Astrocyte of the hippocampus (primary cell): ENCODE measurements around the gene CCL3.
"Not testable (repeated sequence)": the region's sequence is repeated elsewhere in the genome, so short reads cannot be mapped to it uniquely, and the experiment has no call there.

ENCODE experiments used
- DNase-seq: peaks from one replicate; pipeline ENCODE4 v3.0.0; 2011; ENCODE audit warnings: low read depth, low spot score

CCL3 gene

GRCh38 chr17:36089888-36090836 is at the start of gene CCL3:
TSS of gene CCL3 (minus strand) at chr17:36090143. CDS start at chr17:36090058, 85 bp downstream.
- DNase-seq: no peak

GRCh38 chr17:36136439-36136838 is 46.5 kb upstream of the CCL3 start:
- DNase-seq: no peak

GRCh38 chr17:36136036-36136435 is 46.1 kb upstream of the CCL3 start:
- DNase-seq: no peak

- no peak for DNase-seq
Measured at GRCh38 chr17:36135465-36135864, 45.5 kb upstream of the CCL3 start.

DNA sequence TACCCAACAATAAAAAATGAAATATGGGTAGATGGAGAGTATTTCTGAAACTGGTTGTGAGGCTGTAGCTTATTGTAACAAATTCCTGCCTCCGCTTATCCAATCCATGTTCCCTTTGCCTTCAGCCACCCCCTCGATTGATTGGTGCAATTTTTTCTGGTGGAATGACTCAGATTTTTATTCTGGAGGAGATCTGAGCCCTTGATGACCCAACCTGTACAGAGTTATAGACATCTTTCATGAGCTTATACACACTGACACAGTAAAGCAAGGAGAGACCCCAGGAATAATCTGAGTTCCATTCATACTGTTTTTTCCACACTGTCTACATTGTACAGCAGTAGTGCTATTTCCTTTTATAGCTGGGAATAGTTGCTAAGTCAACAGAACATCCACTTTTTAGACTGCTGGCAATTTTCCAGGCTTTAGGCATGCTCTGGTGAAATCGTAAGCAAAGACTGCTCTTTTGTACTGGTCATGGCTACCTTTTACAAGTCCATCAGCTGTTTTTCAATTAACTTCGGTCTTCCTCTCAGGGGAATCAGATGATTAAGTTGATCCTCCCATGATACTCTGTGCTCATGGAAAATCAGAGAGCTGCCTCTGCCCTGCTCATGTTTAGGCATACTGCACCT is 43.8 kb upstream of the CCL3 start:
- peak; percentile 50 for DNase-seq

DNA sequence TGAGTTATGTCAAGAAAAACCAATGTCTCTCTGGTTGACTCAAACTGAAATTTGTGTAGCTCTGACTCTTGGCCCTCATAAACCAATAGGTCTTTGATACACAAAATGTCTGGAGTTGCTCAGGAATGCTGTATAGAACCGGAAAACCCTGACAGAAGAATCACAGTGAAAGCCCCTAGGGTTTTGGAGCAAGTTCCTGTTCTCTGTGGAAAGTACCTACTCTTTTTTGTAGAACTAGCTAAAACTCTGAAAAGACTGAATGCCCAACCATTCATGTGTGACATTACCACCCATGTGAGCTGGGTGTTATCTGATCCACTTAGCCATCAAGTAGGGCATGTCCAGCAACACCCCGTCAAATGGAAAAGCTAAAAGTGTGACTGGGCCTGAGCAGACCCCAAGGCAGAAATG is 42.5 kb upstream of the CCL3 start:
- DNase-seq: no peak

DNA sequence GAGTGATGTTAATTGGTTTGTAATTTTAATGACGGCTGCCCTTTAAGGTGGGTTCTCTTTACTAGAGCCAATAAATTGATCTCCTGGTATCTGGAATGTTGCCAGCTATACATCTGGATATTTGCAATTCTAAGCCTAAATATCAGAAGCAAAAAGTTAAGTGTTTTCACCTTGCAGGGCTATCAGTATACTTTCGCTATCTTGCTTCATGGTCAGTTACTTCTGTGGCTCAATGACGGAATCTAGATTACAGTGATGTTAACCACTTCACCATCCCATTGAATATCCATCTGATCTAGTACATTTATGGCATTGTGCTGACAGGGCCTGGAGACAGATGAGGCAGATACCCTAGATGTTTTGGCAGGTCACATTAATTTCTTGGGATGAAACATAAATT is 42.0 kb upstream of the CCL3 start:
- no peak for DNase-seq

DNA sequence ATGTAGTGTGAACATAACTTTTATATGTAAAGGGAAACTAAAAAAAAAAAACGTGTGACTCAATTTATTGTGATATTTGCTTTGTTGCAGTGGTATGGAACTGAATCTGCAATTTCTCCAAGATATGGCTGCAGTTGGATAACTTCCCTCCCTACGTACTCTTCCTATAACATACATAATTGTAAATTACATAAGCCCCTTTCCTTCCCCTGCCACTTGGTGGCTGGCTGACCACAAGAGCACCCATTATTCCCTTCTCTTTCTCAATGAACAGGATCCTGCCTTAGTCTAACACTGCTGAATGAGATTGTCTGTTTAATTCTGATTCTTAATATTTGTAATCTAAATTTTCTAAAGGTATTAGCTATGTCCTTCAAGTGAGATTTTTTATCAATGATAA is 41.5 kb upstream of the CCL3 start:
- DNase-seq: no peak

DNA sequence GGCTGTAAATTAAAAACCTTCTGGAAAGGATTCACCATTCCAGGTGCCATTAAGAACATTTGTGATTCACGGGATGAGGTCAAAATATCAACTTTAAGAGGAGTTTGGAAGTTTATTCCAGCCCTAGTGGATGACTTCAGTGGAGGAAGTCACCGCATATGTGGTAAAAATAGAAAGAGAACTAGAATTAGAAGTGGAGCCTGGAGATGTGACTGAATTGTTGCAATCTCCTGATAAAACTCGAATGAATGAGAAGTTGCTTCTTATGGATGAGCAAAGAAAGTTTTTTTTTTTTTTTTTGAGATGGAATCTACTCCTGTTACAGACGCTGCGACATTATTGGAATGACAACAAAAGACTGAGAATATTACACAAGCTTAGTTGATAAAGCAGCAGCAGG is 40.4 kb upstream of the CCL3 start:
- no peak for DNase-seq

- no peak for DNase-seq
Measured at GRCh38 chr17:36129616-36130015, 39.7 kb upstream of the CCL3 start.

DNA sequence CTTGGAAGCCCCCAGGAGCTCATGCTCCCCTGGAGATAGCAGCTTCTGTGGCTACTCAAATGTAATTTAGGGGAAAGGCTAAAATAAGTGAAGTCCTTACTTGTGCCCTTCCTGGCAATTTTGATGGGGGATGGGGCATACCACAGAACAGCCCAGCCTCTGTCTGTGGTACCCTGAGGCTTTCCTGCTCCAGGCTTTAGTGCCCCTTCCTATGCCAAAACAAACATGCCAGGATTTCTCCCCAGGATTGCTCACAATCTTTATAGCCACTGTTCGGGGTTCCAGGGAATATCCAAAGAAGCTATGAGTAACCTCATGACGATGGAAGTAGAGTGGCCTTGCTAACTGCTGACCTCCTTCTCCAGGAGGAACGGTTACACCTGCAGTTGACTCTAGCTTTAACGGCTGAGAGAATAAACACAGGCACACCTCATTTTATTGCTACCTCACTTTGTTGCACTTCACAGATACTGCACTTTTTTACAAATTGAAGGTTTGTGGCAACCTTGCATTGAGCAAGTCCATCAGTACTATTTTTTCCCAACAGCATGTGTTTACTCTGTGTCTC is 38.6 kb upstream of the CCL3 start:
- peak; percentile 17 for DNase-seq

DNA sequence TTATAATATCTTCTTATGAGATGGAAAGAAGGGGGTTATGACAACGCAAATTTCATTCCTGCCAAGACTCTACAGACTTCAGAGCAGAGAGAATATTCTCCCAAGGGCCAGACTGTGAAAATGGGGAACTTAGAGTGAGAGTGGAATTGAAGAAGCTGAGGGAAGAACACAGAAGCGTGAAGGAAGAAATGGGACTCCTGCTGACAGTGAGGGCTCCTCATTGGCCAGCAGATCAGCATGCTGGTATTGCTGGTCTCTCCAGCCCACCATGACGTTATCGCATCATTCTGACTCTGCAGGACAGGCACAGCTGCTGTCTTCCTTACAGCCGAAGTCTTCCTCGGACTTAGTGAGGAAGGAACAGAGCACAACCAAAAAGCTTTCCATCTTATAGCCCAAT is 38.0 kb upstream of the CCL3 start:
- no peak for DNase-seq

GRCh38 chr17:36127199-36127893 is 37.4 kb upstream of the CCL3 start:
- DNase-seq: no peak

GRCh38 chr17:36124879-36125824 is 35.2 kb upstream of the CCL3 start:
- no peak for DNase-seq

- no peak for DNase-seq
Measured at GRCh38 chr17:36123431-36123830, 33.5 kb upstream of the CCL3 start.

DNA sequence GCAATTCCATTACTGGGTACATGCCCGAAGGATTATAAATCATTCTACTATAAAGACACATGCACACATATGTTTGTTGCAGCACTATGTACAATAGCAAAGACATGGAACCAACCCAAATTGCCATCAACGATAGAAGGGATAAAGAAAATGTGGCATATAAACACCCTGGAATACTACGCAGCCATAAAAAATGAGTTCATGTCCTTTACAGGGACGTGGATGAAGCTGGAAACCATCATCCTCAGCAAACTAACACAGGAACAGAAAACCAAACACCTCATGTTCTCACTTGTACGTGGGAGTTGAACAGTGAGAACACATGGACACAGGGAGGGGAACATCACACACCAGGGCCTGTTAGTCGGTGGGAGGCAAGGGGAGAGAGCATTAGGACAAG is 31.2 kb upstream of the CCL3 start:
- DNase-seq: not testable (repeated sequence)

DNA sequence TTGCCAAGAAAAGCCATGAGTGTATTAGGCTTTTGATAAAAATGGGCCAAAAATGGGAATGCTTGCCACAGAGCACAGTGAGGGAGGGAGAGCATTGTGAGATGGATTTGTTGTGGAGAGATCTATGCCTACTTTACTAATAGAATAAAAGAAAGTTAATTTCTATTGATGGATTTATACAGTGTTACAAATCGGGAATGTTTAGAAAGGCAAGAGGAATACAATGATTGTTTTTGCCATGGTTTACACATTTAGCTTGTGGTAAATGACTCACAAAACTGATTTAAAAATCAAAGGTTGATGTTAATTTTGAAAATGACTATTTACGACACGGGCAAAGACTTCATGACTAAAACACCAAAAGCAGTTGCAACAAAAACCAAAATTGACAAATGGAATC is 30.3 kb upstream of the CCL3 start:
- no peak for DNase-seq

GRCh38 chr17:36118477-36119353 is 28.8 kb upstream of the CCL3 start:
- no peak for DNase-seq

DNA sequence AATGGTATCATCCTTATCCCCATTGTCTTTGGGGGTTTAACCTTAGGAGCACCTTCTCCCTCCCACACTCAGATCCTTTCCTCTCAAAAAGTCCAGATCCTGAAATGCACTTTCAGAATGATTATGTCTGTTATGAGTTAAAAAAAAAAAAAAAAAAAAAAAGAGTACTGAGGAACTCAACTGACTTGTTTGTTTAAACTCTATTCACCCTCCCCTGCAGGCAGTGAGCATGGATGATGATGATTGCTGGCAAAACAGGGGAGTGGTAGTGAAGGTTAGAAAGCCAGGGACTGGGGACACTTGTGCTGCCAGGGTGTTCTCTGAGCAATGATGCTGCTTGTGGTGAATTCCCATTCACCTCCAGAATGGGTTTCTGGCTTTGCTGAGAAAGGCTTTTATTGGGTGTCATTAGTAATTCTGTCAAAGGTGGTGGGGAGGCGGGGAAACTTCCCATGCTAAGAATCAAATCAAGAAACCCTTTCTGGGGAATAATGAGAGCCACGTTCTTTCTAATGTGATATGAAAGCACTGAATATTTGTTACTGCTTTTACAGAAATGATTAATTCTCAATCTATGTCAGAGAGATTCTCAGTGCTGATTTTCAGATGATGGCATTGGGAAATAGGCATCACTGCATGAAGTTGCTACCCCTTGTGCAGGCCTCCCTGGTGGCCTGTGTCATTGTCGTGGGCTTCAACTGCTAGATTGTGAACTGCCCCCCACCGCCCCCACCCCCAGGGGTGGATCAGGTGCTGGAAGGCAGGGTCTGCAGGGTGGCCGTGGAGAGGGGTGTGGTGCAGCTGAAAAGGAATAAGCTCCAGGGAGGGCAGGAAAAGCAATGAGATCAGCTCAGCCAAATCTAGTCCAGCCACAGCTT is 27.8 kb upstream of the CCL3 start:
- peak; percentile 8 for DNase-seq
